HEK293T (cell line): Measurements from ENCODE around the gene LARP1.

Experiments used
- CTCF ChIA-PET: fragments of 350-600 bp; formaldehyde crosslinking; extraction: SDS; loops from one replicate; lab custom pipeline; 2021; ENCODE audit warnings: antibody characterized with exemption, inconsistent platforms; lab: Yijun Ruan, JAX
- POLR2A ChIA-PET: fragments of 350-600 bp; formaldehyde crosslinking; extraction: SDS; loops from one replicate; lab custom pipeline; 2020; ENCODE audit warnings: antibody characterized with exemption, inconsistent platforms; lab: Yijun Ruan, JAX
- DNase-seq: peaks from one replicate; pipeline ENCODE4 v3.0.0; 2012; ENCODE audit warnings: mixed read lengths; ENCODE audit errors: extremely low spot score
- ARNT ChIP-seq: fragments of 450-650 bp; IDR thresholded peaks from 2 replicates; pipeline ENCODE4 v1.6.1; 2017; ENCODE audit warnings: mild to moderate bottlenecking
- BHLHE40 ChIP-seq: fragments of 450-650 bp; IDR thresholded peaks from 2 replicates; pipeline ENCODE4 v1.6.1; 2016; ENCODE audit warnings: mild to moderate bottlenecking, moderate library complexity, borderline replicate concordance
- CTBP1 ChIP-seq: fragments of 450-650 bp; IDR thresholded peaks from 2 replicates; pipeline ENCODE4 v1.6.1; 2016; ENCODE audit warnings: borderline replicate concordance
- ELF4 ChIP-seq: fragments of 450-650 bp; IDR thresholded peaks from 2 replicates; pipeline ENCODE4 v1.6.1; 2017; ENCODE audit warnings: antibody characterized with exemption
- FOXA1 ChIP-seq: fragments of 450-650 bp; IDR thresholded peaks from 2 replicates; pipeline ENCODE4 v1.6.1; 2016; ENCODE audit warnings: mild to moderate bottlenecking
- FOXK2 ChIP-seq: fragments of 450-650 bp; IDR thresholded peaks from 2 replicates; pipeline ENCODE4 v1.6.1; 2016; ENCODE audit warnings: mild to moderate bottlenecking
- FOXM1 ChIP-seq: fragments of 450-650 bp; IDR thresholded peaks from 2 replicates; pipeline ENCODE4 v1.6.1; 2017; ENCODE audit warnings: mild to moderate bottlenecking, borderline replicate concordance
- HDGF ChIP-seq: fragments of 450-650 bp; IDR thresholded peaks from 2 replicates; pipeline ENCODE4 v1.6.1; 2017; ENCODE audit warnings: antibody characterized with exemption, borderline replicate concordance
- L3MBTL2 ChIP-seq: fragments of 450-650 bp; conservative IDR thresholded peaks from 2 replicates; pipeline ENCODE4 v1.6.1; 2016; ENCODE audit warnings: mild to moderate bottlenecking
- LEF1 ChIP-seq: fragments of 450-650 bp; IDR thresholded peaks from 2 replicates; pipeline ENCODE4 v1.6.1; 2017; ENCODE audit warnings: mild to moderate bottlenecking, borderline replicate concordance
- NFRKB ChIP-seq: fragments of 450-650 bp; IDR thresholded peaks from 2 replicates; pipeline ENCODE4 v1.6.1; 2016; ENCODE audit warnings: mild to moderate bottlenecking, moderate library complexity
- SP1 ChIP-seq: fragments of 450-650 bp; IDR thresholded peaks from 2 replicates; pipeline ENCODE4 v1.6.1; 2017
- SUZ12 ChIP-seq: fragments of 450-650 bp; IDR thresholded peaks from 2 replicates; pipeline ENCODE4 v1.6.1; 2016; ENCODE audit warnings: mild to moderate bottlenecking
- TARDBP ChIP-seq: fragments of 450-650 bp; IDR thresholded peaks from 2 replicates; pipeline ENCODE4 v1.6.1; 2016
- ZNF384 ChIP-seq: fragments of 450-650 bp; IDR thresholded peaks from 2 replicates; pipeline ENCODE4 v1.6.1; 2016
- TF ChIP-seq, protein P1 (sequence below): fragments of 450-650 bp; IDR thresholded peaks from 2 replicates; pipeline ENCODE4 v1.6.1; 2016

The LARP1 gene

GRCh38 chr5:154794525-154795234, 39.5 kb downstream of the LARP1 start:
- CTCF ChIA-PET, result no interaction called here
- no peak for DNase-seq
- no peak for TF ChIP-seq FOXK2
- TF ChIP-seq CTBP1, result no peak
- TF ChIP-seq SUZ12, result no peak
- no peak for TF ChIP-seq TARDBP
- no peak for TF ChIP-seq HDGF
- no peak for TF ChIP-seq FOXM1
- POLR2A ChIA-PET, result no interaction called here

DNA sequence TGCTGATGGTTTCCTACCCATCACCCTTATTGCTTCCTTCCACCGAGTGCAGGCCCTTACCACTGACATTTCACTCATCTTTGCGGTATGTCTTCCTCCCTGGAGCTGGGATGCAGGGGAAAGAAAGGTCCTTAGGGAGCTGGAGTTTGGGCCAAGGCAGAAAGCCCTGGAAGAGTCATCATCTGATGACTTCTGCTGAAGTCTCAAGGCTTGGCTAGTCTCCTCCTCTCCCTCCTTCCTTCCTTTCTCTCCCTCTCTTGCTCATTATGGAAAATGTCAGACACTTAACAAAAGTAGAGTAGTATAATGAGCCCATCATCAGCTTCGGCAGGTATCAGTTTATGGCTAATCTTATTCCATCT, 40.0 kb downstream of the LARP1 start:
- CTCF ChIA-PET, result no interaction called here
- POLR2A ChIA-PET, result no interaction called here
- TF ChIP-seq ARNT (no peak), L3MBTL2 (no peak), BHLHE40 (no peak), FOXK2 (no peak), NFRKB (no peak), ELF4 (no peak), ZNF384 (no peak)
- TF ChIP-seq, protein P1, sequence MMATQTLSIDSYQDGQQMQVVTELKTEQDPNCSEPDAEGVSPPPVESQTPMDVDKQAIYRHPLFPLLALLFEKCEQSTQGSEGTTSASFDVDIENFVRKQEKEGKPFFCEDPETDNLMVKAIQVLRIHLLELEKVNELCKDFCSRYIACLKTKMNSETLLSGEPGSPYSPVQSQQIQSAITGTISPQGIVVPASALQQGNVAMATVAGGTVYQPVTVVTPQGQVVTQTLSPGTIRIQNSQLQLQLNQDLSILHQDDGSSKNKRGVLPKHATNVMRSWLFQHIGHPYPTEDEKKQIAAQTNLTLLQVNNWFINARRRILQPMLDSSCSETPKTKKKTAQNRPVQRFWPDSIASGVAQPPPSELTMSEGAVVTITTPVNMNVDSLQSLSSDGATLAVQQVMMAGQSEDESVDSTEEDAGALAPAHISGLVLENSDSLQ, result no peak
- DNase-seq, result no peak

DNA sequence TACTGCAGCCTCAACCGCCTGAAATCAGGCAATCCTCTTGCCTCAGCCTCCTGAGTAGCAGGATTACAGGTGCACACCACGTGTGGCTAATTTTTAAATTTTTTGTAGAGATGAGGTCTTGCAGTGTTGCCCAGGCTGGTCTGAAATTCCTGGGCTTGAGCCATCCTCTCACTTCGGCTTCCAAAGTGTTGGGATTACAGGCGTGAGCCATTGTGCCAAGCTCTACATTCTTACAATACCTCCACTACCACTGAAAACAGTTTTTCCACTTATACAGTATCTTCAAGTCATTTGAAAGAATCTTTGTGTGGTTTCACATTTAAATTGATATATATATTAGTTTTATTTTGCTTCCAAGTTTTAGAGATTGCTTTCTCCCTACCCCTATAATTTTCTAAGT, 42.6 kb downstream of the LARP1 start:
- CTCF ChIA-PET, result no interaction called here
- POLR2A ChIA-PET, result no interaction called here
- DNase-seq, result no peak
- TF ChIP-seq ZNF384 (no peak), NFRKB (no peak)

GRCh38 chr5:154800582-154800981, 45.4 kb downstream of the LARP1 start:
- TF ChIP-seq CTBP1 (no peak), ELF4 (no peak), HDGF (no peak), FOXM1 (no peak), SP1 (no peak), FOXK2 (no peak), L3MBTL2 (no peak), BHLHE40 (no peak)
- TF ChIP-seq, protein P1, result no peak
- ChIA-PET CTCF (interaction anchor here (1.1 kb wide), 1 partner anchor 39 kb away, joined by 3 read pairs; no protein-coding TSS in a partner anchor), POLR2A (no interaction called here)
- no peak for DNase-seq

- CTCF ChIA-PET, result interaction anchor here (1.1 kb wide), 1 partner anchor 39 kb away, joined by 3 read pairs; no protein-coding TSS in a partner anchor
- no peak for DNase-seq
- POLR2A ChIA-PET, result no interaction called here
Measured at GRCh38 chr5:154801083-154801482, 45.9 kb downstream of the LARP1 start.

DNA sequence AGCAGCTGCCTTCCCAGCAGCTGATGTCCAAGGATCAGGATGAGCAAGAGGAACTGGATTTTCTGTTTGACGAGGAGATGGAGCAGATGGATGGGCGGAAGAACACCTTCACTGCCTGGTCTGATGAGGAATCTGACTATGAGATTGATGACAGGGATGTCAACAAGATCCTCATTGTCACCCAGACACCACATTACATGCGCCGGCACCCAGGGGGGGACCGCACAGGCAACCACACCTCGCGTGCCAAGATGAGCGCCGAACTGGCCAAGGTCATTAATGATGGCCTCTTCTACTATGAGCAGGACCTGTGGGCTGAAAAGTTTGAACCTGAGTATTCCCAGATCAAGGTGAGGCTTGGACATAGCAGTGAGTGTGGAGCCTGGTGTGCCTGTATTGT, 46.9 kb downstream of the LARP1 start:
- TF ChIP-seq SUZ12 (no peak), TARDBP (no peak), FOXM1 (no peak), HDGF (no peak), NFRKB (no peak), SP1 (no peak), CTBP1 (no peak), LEF1 (no peak), FOXK2 (no peak), ARNT (no peak)
- DNase-seq, result no peak
- CTCF ChIA-PET, result no interaction called here
- POLR2A ChIA-PET, result no interaction called here

More at GRCh38 chr5:154801083-154801482, 45.9 kb downstream of the LARP1 start:
- TF ChIP-seq FOXK2 (no peak), HDGF (no peak), BHLHE40 (no peak), FOXA1 (no peak), ZNF384 (no peak), ELF4 (no peak), SUZ12 (no peak), SP1 (no peak), TARDBP (no peak), LEF1 (no peak), CTBP1 (no peak), ARNT (no peak), L3MBTL2 (no peak), NFRKB (no peak), FOXM1 (no peak)

DNA sequence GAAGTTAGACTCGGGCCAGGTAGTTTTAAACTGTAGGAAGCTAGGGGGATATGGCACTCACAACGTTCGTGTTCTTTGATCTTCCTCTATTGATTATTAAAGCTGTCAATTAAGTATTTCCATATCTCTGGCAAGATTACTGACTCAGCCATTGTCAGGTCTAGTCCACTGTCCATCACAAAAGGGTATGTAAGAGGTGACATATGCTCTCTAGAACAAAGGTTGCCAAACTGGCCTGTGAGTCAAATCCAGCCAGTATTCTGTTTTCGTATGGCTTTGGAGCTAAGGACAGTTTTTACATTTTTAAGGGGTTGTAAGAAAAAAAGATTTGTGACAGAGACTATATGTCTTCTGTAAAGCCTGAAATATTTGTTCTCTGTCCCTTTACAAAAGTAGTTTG, 51.0 kb downstream of the LARP1 start:
- ChIA-PET CTCF (interaction anchor here (0.6 to 1.2 kb wide), 2 partner anchors 46 to 165 kb away, joined by 3 read pairs; no protein-coding TSS in a partner anchor), POLR2A (no interaction called here)
- TF ChIP-seq FOXM1 (no peak), ELF4 (no peak), NFRKB (no peak), BHLHE40 (no peak), FOXA1 (no peak), CTBP1 (no peak), LEF1 (no peak), SP1 (no peak), ZNF384 (no peak), ARNT (no peak), L3MBTL2 (no peak), TARDBP (no peak), HDGF (no peak)
- TF ChIP-seq, protein P1, result no peak
- no peak for DNase-seq
